ENCODE results near the gene SORCS3.

- no peak for TF ChIP-seq CTCF (conservative IDR thresholded peaks at IDR 0.05)
- no peak for TF ChIP-seq ZFX (IDR thresholded peaks at IDR 0.05)
Measured at GRCh38 chr10:105073999-105074398, 432.9 kb downstream of the SORCS3 start.

Data from C4-2B (cell line).